Right kidney (tissue), 1 donor: ENCODE measurements around the gene MTA2.

ENCODE experiments used
- DNase-seq: peaks from one replicate; pipeline ENCODE4 v3.0.0-alpha.2; 2016

The MTA2 gene

GRCh38 chr11:62546244-62546928, 55.3 kb downstream of the MTA2 start, which contains the start of gene AHNAK:
AHNAK (minus strand) TSS chr11:62546806; CDS start chr11:62536098, 10,708 bp downstream.
- peak; percentile 89 for DNase-seq

- peak; percentile 91 for DNase-seq
Measured at GRCh38 chr11:62545437-62546243, 56.0 kb downstream of the MTA2 start.

- no peak for DNase-seq
Measured at GRCh38 chr11:62544581-62545436, 56.9 kb downstream of the MTA2 start.

GRCh38 chr11:62543680-62544444, 57.8 kb downstream of the MTA2 start:
- DNase-seq, result no peak
